Right lobe of liver (tissue), 6 donors: ENCODE data around the gene CNTN2. TPM values are rescaled to one million over a fixed set of nuclear protein-coding genes. Genes with fewer than 3 reads are reported as not detected.

Source experiments
- ATAC-seq, 4 donors: fragments of 200-7000 bp; cut with Tn5 transposase; one replicate each; pipeline ENCODE4 v1.9.1; 2020; ENCODE audit warnings: mild to moderate bottlenecking in 4 of 4, moderate library complexity in 4 of 4
- DNase-seq, 3 donors: peaks; one replicate each; pipeline ENCODE4 v3.0.0-alpha.2; 2020
- H3K27ac ChIP-seq, 3 donors: fragments of 200-600 bp; one replicate each; pipeline ENCODE4 v1.8.0; 2022
- H3K27me3 ChIP-seq, 2 donors: fragments of 200-600 bp; one replicate each; pipeline ENCODE4 v1.8.0; 2022
- H3K36me3 ChIP-seq, 4 donors: fragments of 200-600 bp; sonication (generic) in 1 of 4; one replicate each; pipeline versions ENCODE4 v1.5.1 to v1.8.0; 2017 to 2022; ENCODE audit warnings: control low read depth in 1 of 4
- H3K4me1 ChIP-seq, 4 donors: fragments of 200-600 bp; sonication (generic) in 1 of 4; one replicate each; pipeline versions ENCODE4 v1.5.1 to v1.8.0; 2017 to 2022; ENCODE audit warnings: control low read depth in 1 of 4
- H3K4me3 ChIP-seq, 3 donors: fragments of 200-600 bp; one replicate each; pipeline ENCODE4 v1.8.0; 2022
- H3K9me3 ChIP-seq, 4 donors: fragments of 200-600 bp; sonication (generic) in 1 of 4; one replicate each; pipeline versions ENCODE4 v1.5.1 to v1.8.0; 2017 to 2022; ENCODE audit warnings: control low read depth in 1 of 4
- CTCF ChIP-seq, 4 donors: fragments of 200-600 bp in 3 of 4; fragments of 450-650 bp in 1 of 4; IDR thresholded peaks; one replicate each; pipeline versions ENCODE4 v1.5.1 to v1.8.0; 2016 to 2022; ENCODE audit warnings: antibody characterized with exemption in 4 of 4, mild to moderate bottlenecking in 2 of 4
- POLR2A ChIP-seq: fragments of 450-650 bp; IDR thresholded peaks from one replicate; pipeline ENCODE4 v1.6.1; 2017; ENCODE audit warnings: antibody characterized with exemption, mild to moderate bottlenecking
- WGBS: methylation state at CpG from one replicate; pipeline ENCODE4 v1.1.6; 2018; ENCODE audit warnings: low coverage, low lambda C conversion rate; ENCODE audit not compliant: insufficient coverage; ENCODE audit errors: missing lambda C conversion rate; 5-methylcytosine and 5-hydroxymethylcytosine counted together
- intact Hi-C, 2 donors: fragments of 100-400 bp; cut with DNase I; formaldehyde crosslinking; loops; one replicate each; pipeline versions ENCODE4 v1.11.2 to v1.14.1; 2022
- total RNA-seq, 6 experiments: library from RNA; depleted of rRNA in 2 of 6; stranded (reverse); fragments of >200 nt in 2 of 6; fragmentation: NEBNext Ultra II Directional in 3 of 6; extraction: Animal tissue kit (Norgen Biotek cat#: 25700) in 3 of 6; gene quantifications; one replicate each; pipeline versions ENCODE4 v1.1.0 to v1.2.4, GENCODE V29; 2016 to 2023
- donor health status: DM: no; HTN: yes; CAD: no.
- donor health status: DM: no; HTN: no; CAD: no.
- donor health status: DM: no; HTN: no; CAD: no.
- donor health status: DM: no; HTN: yes; CAD: no.
- donor health status: DM: no; HTN: yes; CAD: no.

CNTN2 gene
- total RNA-seq, 6 experiments from 2014 or later: 0.49 TPM; not detected in 5

DNA sequence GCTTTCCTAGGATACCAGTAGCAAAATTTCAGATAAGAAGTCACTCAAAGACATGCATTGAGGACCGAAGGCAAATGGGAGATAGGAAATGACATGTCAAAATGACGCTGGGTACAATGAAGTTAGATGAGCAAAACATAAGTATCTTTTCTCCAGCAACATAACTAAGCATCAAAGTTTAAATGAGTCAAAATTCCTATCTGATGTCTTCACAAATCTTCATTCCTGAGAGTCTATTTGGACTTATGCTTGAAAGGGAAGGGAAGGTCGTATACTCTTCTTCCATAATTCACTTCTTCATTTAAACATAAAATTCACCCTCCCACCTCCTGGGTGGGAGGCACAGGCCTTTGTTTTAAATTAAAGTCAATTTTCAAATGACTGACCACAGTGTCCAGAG is 45.3 kb downstream of the CNTN2 start:
- no peak for TF ChIP-seq POLR2A
- TF ChIP-seq CTCF (IDR thresholded peaks at IDR 0.05): no peak
- Histone ChIP-seq H3K27me3 (no peaks in the 10 kb centered on the region), H3K27ac (no peak overlapping the region), H3K36me3 (peaks cover 0 to 47% (median 6%) of the 10 kb centered on the region in 4 donors), H3K4me3 (no peak overlapping the region), H3K4me1 (no peaks in the 10 kb centered on the region), H3K9me3 (no peaks in the 10 kb centered on the region)
- intact Hi-C loops: no loop called here
- WGBS: 80% methylated on average over 3 of the region's 3 CpGs
- DNase-seq: no peak
- no peak for ATAC-seq

- intact Hi-C loops: no loop called here
- Histone ChIP-seq H3K4me1 (no peaks in the 10 kb centered on the region), H3K27ac (no peak overlapping the region), H3K4me3 (no peak overlapping the region), H3K9me3 (no peaks in the 10 kb centered on the region), H3K27me3 (no peaks in the 10 kb centered on the region), H3K36me3 (peaks cover 0 to 64% (median 19%) of the 10 kb centered on the region in 4 donors)
- ATAC-seq (no peak), DNase-seq (no peak)
- TF ChIP-seq POLR2A (no peak), CTCF (IDR thresholded peaks at IDR 0.05) (no peak)
- 75% methylated on average over 2 of the region's 4 CpGs for WGBS
Measured at GRCh38 chr1:205091043-205091740, 48.2 kb downstream of the CNTN2 start.

GRCh38 chr1:205095422-205095821 is 52.4 kb downstream of the CNTN2 start:
- DNase-seq (no peak), ATAC-seq (no peak)
- Histone ChIP-seq H3K4me3 (no peak overlapping the region), H3K27ac (no peak overlapping the region), H3K36me3 (peaks cover 8 to 88% (median 43%) of the 10 kb centered on the region in 4 donors), H3K9me3 (no peaks in the 10 kb centered on the region), H3K27me3 (no peaks in the 10 kb centered on the region), H3K4me1 (no peaks in the 10 kb centered on the region)
- intact Hi-C loops: no loop called here
- no peak for TF ChIP-seq POLR2A

GRCh38 chr1:205098242-205098641 is 55.2 kb downstream of the CNTN2 start:
- Histone ChIP-seq H3K9me3 (no peaks in the 10 kb centered on the region), H3K27ac (no peak overlapping the region), H3K36me3 (peaks cover 8 to 95% (median 48%) of the 10 kb centered on the region in 4 donors), H3K4me3 (no peak overlapping the region), H3K4me1 (no peaks in the 10 kb centered on the region), H3K27me3 (no peaks in the 10 kb centered on the region)
- TF ChIP-seq POLR2A (no peak), CTCF (IDR thresholded peaks at IDR 0.05) (no peak)
- ATAC-seq (no peak), DNase-seq (no peak)
- intact Hi-C loops: no loop called here

DNA sequence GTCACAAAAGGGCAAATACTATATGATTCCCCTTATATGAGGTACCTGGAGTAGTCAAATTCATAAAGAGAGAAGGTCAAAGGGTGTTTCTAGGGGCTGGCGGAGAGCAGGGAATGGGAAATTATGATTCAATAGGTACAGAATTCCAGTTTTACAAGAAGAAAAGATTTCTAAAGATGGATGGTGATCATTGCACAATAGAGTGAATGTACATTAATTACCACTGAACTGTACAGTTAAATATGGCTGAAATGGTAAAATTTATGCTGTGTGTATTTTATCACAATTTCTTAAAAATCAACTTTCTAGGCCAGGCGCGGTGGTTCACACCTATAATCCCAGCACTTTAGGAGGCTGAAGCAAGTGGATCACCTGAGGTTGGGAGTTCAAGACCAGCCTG is 59.4 kb downstream of the CNTN2 start:
- no peaks in the 10 kb centered on the region for H3K27me3 ChIP-seq
- intact Hi-C loops: no loop called here
- no peak overlapping the region for H3K4me3 ChIP-seq
- no peaks in the 10 kb centered on the region for H3K9me3 ChIP-seq
- TF ChIP-seq CTCF (IDR thresholded peaks at IDR 0.05): no peak
- no peak for TF ChIP-seq POLR2A
- DNase-seq (no peak), ATAC-seq (no peak)
- no peaks in the 10 kb centered on the region for H3K4me1 ChIP-seq
- 97% methylated on average over 3 of the region's 3 CpGs for WGBS
- no peak overlapping the region for H3K27ac ChIP-seq
- H3K36me3 ChIP-seq: peaks cover 8 to 90% (median 34%) of the 10 kb centered on the region in 4 donors
